ENCODE measurements around the gene LYPD6. TPM values are rescaled to one million over a fixed set of nuclear protein-coding genes. Genes with fewer than 3 reads are reported as not detected.

Gene LYPD6
- total and polyA plus RNA-seq, 2 donors from 2014 or later, result 1.1 to 2.2 TPM

GRCh38 chr2:149428783-149429182 is 98.4 kb downstream of the LYPD6 start:
- Histone ChIP-seq H3K9ac (ENCODE audit: low read length in 3 of 3) (no peak overlapping the region), H3K9me3 (ENCODE audit: control insufficient read depth in 2 of 3, insufficient read depth in 1 of 3, low read length in 3 of 3) (no peaks in the 10 kb centered on the region), H3K27ac (ENCODE audit: low read depth in 2 of 2, low read length in 2 of 2) (no peak overlapping the region), H3K36me3 (ENCODE audit: control insufficient read depth in 2 of 3, insufficient read depth in 3 of 3, low read length in 3 of 3) (no peaks in the 10 kb centered on the region), H3K27me3 (ENCODE audit: control insufficient read depth, insufficient read depth, low read length) (no peaks in the 10 kb centered on the region), H3K4me3 (ENCODE audit: low read length in 3 of 3) (no peak overlapping the region), H3K4me1 (ENCODE audit: control insufficient read depth in 2 of 3, insufficient read depth in 2 of 3, low read depth in 1 of 3, low read length in 3 of 3) (peaks cover 0 to 4% (median 0%) of the 10 kb centered on the region in 3 donors)
- intact Hi-C loops (cut with DNase I), result no loop called here
- TF ChIP-seq CTCF (IDR thresholded peaks at IDR 0.05; ENCODE audit: borderline replicate concordance, extremely low read depth, insufficient read depth), result no peak
- FAIRE-seq (no peak), DNase-seq (no peak)

GRCh38 chr2:149430743-149431736 is 100.7 kb downstream of the LYPD6 start:
- DNase-seq (no peak), FAIRE-seq (no peak)
- intact Hi-C loops (cut with DNase I), result no loop called here
- no peak for TF ChIP-seq CTCF (IDR thresholded peaks at IDR 0.05; ENCODE audit: borderline replicate concordance, extremely low read depth, insufficient read depth)
- Histone ChIP-seq H3K27ac (ENCODE audit: low read depth in 2 of 2, low read length in 2 of 2) (no peak overlapping the region), H3K9ac (ENCODE audit: low read length in 3 of 3) (no peak overlapping the region), H3K36me3 (ENCODE audit: control insufficient read depth in 2 of 3, insufficient read depth in 3 of 3, low read length in 3 of 3) (no peaks in the 10 kb centered on the region), H3K4me3 (ENCODE audit: low read length in 3 of 3) (no peak overlapping the region), H3K4me1 (ENCODE audit: control insufficient read depth in 2 of 3, insufficient read depth in 2 of 3, low read depth in 1 of 3, low read length in 3 of 3) (peaks cover 0 to 4% (median 0%) of the 10 kb centered on the region in 3 donors), H3K9me3 (ENCODE audit: control insufficient read depth in 2 of 3, insufficient read depth in 1 of 3, low read length in 3 of 3) (no peaks in the 10 kb centered on the region), H3K27me3 (ENCODE audit: control insufficient read depth, insufficient read depth, low read length) (no peaks in the 10 kb centered on the region)

GRCh38 chr2:149438330-149438960 is 108.1 kb downstream of the LYPD6 start:
- no peaks in the 10 kb centered on the region for H3K4me1 ChIP-seq (ENCODE audit: control insufficient read depth in 2 of 3, insufficient read depth in 2 of 3, low read depth in 1 of 3, low read length in 3 of 3)
- intact Hi-C loops (cut with DNase I), result no loop called here
- H3K4me3 ChIP-seq (ENCODE audit: low read length in 3 of 3), result no peak overlapping the region
- no peak for FAIRE-seq
- H3K9me3 ChIP-seq (ENCODE audit: control insufficient read depth in 2 of 3, insufficient read depth in 1 of 3, low read length in 3 of 3), result no peaks in the 10 kb centered on the region
- peak in 1 of 5 donors; percentile 24 for DNase-seq
- H3K9ac ChIP-seq (ENCODE audit: low read length in 3 of 3), result no peak overlapping the region
- H3K36me3 ChIP-seq (ENCODE audit: control insufficient read depth in 2 of 3, insufficient read depth in 3 of 3, low read length in 3 of 3), result no peaks in the 10 kb centered on the region
- TF ChIP-seq CTCF (IDR thresholded peaks at IDR 0.05; ENCODE audit: borderline replicate concordance, extremely low read depth, insufficient read depth), result no peak
- H3K27me3 ChIP-seq (ENCODE audit: control insufficient read depth, insufficient read depth, low read length), result no peaks in the 10 kb centered on the region
- H3K27ac ChIP-seq (ENCODE audit: low read depth in 2 of 2, low read length in 2 of 2), result no peak overlapping the region

Data from kidney (tissue), 14 donors.